Stimulated activated CD8-positive, alpha-beta memory T cell treated with anti-CD3 and anti-CD28 coated beads, Interleukin-15, amount 100 ng/mL, for 4 hours (primary cell): ENCODE measurements around the gene PRR12.
A peak's percentile ranks its signal among the peaks of the same experiment; 100 is the strongest.

Experiments used
- DNase-seq, 2 donors: peaks; one replicate each; pipeline ENCODE4 v3.0.0-alpha.2; 2020; ENCODE audit warnings: low read depth in 2 of 2

PRR12 gene

GRCh38 chr19:49565261-49565660 lies 25.7 kb upstream of the PRR12 start:
- no peak for DNase-seq

GRCh38 chr19:49566302-49566701 lies 24.7 kb upstream of the PRR12 start:
- DNase-seq, result no peak

GRCh38 chr19:49567861-49568441 lies 23.0 kb upstream of the PRR12 start:
- DNase-seq, result peak in 1 of 2 donors; percentile 39

GRCh38 chr19:49570138-49570856 lies 20.7 kb upstream of the PRR12 start:
- DNase-seq, result peak in 1 of 2 donors; percentile 55

GRCh38 chr19:49570997-49571676 lies 19.8 kb upstream of the PRR12 start:
- no peak for DNase-seq

- no peak for DNase-seq
These were observed 18.0 kb upstream of the PRR12 start for GRCh38 chr19:49573009-49573408.

GRCh38 chr19:49573425-49573824 lies 17.6 kb upstream of the PRR12 start:
- no peak for DNase-seq

GRCh38 chr19:49574206-49574755 lies 16.7 kb upstream of the PRR12 start:
- DNase-seq, result no peak

- no peak for DNase-seq
These were observed 11.8 kb upstream of the PRR12 start for GRCh38 chr19:49579193-49579592.

- no peak for DNase-seq
These were observed 11.1 kb upstream of the PRR12 start for GRCh38 chr19:49579947-49580263.

GRCh38 chr19:49580264-49581006 lies 10.5 kb upstream of the PRR12 start, which contains the start of gene NOSIP:
Gene NOSIP (minus strand): TSS chr19:49580556. CDS start chr19:49560691, 19,865 bp downstream.
- peak; percentile 90 to 94 for DNase-seq

- no peak for DNase-seq
These were observed 9.9 kb upstream of the PRR12 start, which contains the start of gene PRRG2 for GRCh38 chr19:49581007-49581508. Gene PRRG2 (plus strand): TSS chr19:49581316. CDS start chr19:49583220, 1,904 bp downstream.

- no peak for DNase-seq
These were observed 7.7 kb upstream of the PRR12 start for GRCh38 chr19:49583239-49583638.

GRCh38 chr19:49585023-49585422 lies 6.0 kb upstream of the PRR12 start:
- DNase-seq, result no peak

- DNase-seq, result no peak
These were observed 3.8 kb upstream of the PRR12 start for GRCh38 chr19:49587227-49587626.

- DNase-seq, result peak in 1 of 2 donors; percentile 21
These were observed 2.4 kb upstream of the PRR12 start for GRCh38 chr19:49588365-49589122.

- DNase-seq, result no peak
These were observed 1.5 kb upstream of the PRR12 start for GRCh38 chr19:49589502-49589905.

- peak; percentile 81 to 88 for DNase-seq
These were observed 661 bp upstream of the PRR12 start for GRCh38 chr19:49590071-49590970.

GRCh38 chr19:49591731-49592485 lies 926 bp downstream of the PRR12 start:
- no peak for DNase-seq
